HG02981 (cell line): ENCODE measurements around the gene ZNF709.
"Not testable (repeated sequence)": the region's sequence is repeated elsewhere in the genome, so short reads cannot be mapped to it uniquely, and the experiment has no call there.

Experiments used
- ATAC-seq: cut with Tn5 transposase; IDR thresholded peaks from one replicate; pipeline ENCODE4 v1.9.1; 2021; ENCODE audit warnings: mild to moderate bottlenecking, moderate library complexity; ENCODE audit not compliant: unreplicated experiment

The ZNF709 gene

GRCh38 chr19:12453495-12453894 is 31.1 kb downstream of the ZNF709 start:
- ATAC-seq: no peak

- ATAC-seq: no peak
Observed at GRCh38 chr19:12450844-12451243, 33.8 kb downstream of the ZNF709 start.

DNA sequence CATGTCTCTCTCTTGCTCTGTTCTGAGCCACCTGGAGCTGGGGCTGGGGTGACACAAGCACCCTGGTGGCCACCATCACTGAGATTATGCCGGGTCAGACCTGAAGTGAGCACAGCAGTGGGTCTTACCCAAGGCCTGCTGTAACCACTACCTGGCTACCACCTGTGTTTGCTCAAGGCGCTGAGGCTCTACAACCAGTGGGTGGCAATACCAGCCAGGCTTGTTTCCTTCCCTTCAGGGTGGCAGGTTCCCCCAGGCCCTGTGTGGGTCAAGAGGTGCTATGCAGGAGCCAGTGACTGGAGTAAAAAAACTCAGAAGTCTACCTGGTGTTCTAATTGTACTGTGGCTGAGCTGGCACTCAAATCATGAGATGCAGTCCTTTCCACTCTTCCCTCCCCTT is 35.8 kb downstream of the ZNF709 start:
- ATAC-seq: no peak

DNA sequence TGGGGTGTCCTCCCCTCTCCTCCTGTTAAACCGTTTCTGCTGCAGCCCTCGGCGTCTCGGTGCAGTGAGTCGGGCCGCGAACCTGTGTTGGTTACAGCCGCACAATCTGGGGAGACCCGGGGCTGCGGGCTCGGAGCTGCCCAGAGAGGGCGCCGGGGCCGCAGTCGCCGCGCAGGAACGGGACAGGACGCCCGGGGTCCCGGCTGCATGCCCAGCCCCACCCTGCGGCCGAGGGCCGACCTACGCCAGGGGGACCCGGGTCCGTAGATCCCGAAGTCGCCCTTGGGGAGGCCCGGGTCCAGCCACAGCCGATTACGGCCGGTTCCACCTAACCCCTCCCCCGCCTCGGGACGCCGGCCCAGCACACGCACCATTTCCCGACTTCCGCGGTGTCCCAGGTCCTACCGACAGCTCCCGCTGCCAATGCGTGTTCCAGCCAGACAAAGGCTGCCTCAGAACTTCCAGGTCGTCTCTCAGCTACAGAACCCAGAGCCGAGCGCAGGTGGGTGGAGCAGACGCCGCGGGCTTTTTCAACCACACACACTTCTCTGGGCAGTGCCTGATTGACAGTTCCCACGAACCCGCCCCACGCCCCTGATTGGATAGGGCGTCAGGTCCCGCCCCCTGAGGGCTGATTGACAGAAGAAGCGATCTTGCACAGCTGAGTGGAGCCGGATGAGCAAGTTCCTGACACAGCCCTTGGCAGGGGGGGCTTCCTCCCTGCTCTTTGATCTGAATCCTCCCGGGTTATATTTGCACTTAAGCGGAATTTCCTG is 43.9 kb downstream of the ZNF709 start, which contains the start of gene ZNF443:
ZNF443 (minus strand) TSS at position 481 of the 776 bp plus-strand sequence; CDS start at position 374, 107 bp downstream.
- ATAC-seq: peak; percentile 90

- ATAC-seq: not testable (repeated sequence)
Observed at GRCh38 chr19:12439686-12440540, 44.7 kb downstream of the ZNF709 start.

DNA sequence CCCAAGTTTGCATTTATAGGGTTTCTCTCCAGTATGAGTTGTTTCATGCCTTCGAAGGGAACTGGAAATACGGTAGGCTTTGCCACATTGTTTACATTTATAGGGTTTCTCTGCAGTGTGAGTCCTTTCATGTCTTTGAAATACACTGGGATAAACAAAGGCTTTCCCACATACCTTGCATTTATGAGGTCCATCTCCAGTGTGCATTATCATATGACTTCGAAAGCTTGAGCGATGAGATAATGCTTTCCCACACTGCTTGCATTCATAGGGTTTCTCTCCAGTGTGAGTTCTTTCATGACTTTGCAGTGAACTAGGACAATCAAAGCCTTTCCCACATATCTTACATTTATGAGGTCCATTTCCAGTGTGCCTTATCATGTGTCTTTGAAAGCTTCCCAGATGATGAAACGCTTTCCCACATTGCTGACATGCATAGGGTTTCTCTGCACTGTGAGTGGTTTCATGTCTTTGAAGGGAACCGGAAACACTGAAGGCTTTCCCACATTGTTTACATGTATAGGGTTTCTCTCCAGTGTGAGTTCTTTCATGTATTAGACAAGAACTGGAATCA is 53.8 kb downstream of the ZNF709 start:
- ATAC-seq: not testable (repeated sequence)

GRCh38 chr19:12425888-12426274 is 58.7 kb downstream of the ZNF709 start:
- no peak for ATAC-seq

- ATAC-seq: no peak
Observed at GRCh38 chr19:12425236-12425887, 59.3 kb downstream of the ZNF709 start.

DNA sequence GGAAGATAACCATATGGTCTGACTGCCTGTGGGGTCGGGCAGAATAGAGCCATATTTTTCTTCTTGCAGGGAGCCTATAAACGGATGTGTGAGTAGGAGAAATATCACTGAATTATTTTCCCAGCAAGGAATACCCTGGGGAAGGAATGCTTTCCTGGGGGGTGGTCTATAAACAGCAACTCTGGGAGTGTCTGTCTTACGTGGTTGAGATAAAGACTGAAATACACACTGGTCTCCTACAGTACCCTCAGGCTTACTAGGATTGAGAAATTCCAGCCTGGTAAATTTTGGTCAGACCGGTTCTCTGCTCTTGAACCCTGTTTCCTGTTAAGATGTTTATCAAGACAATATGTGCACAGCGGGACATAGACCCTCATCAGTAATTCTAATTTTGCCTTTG is 67.3 kb downstream of the ZNF709 start:
- ATAC-seq: not testable (repeated sequence)

DNA sequence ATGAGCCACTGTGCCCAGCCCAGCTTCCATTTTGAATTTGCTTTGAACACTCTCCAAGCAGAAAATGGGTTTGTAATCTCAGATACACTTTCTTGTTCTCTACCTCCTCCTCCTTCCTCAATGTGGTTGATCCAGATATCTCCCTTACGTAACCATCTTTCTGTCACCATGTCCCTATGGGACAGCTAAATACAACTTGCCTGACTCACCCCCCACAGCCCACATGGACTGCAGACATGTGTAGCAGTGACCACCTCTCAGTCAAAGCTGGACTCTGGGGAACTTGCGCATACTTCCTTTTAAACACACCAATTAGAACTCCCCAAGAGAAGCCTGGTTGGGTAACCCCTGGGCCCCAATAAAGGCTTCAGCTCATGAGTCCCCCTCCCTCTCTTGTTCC is 72.7 kb downstream of the ZNF709 start:
- ATAC-seq: no peak
